ENCODE measurements around the gene TLCD5. TPM values are rescaled to one million over a fixed set of nuclear protein-coding genes. Genes with fewer than 3 reads are reported as not detected.

TLCD5 gene
- total RNA-seq, 1 donor = not detected

DNA sequence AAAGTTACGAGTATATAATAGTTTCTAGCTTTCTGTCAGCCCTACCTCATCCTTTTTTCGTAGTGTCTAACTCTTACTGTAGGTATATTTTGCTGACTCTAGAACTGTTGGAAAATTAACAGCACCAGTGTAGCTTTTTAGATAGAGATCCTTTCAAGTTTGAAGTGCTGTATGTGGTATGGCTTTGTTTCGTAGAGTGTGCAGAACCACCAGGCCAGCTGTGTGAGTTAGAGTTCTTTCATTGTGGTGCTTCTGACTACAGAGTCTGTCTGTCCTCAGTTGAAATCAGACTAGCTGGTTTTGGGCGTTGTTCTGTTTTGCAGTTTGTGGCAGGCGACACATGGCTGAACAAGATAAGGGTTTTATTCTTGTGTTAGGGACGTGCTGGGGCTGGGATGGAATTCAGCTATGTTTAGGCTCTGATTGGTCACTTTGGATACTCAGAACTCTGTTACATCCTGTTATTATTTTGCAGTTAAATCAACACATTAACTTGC lies 14.3 kb downstream of the TLCD5 start:
- H3K9me3 ChIP-seq (ENCODE audit: low read depth, low read length) = no peaks in the 10 kb centered on the region
- H3K27me3 ChIP-seq (ENCODE audit: insufficient read depth, low read length) = peaks cover 87% of the 10 kb centered on the region
- no peak overlapping the region for H3K4me3 ChIP-seq (ENCODE audit: low read length)
- H3K4me1 ChIP-seq (ENCODE audit: insufficient read depth, low read length) = peaks cover 37% of the 10 kb centered on the region

GRCh38 chr11:120340529-120340928 lies 15.4 kb downstream of the TLCD5 start:
- Histone ChIP-seq H3K4me1 (ENCODE audit: insufficient read depth, low read length) (peaks cover 40% of the 10 kb centered on the region), H3K9me3 (ENCODE audit: low read depth, low read length) (no peaks in the 10 kb centered on the region), H3K4me3 (ENCODE audit: low read length) (no peak overlapping the region), H3K27me3 (ENCODE audit: insufficient read depth, low read length) (peaks cover 92% of the 10 kb centered on the region)

GRCh38 chr11:120342226-120342625 lies 17.1 kb downstream of the TLCD5 start:
- Histone ChIP-seq H3K4me1 (ENCODE audit: insufficient read depth, low read length) (peaks cover 26% of the 10 kb centered on the region), H3K4me3 (ENCODE audit: low read length) (no peak overlapping the region), H3K9me3 (ENCODE audit: low read depth, low read length) (no peaks in the 10 kb centered on the region), H3K27me3 (ENCODE audit: insufficient read depth, low read length) (peaks cover 98% of the 10 kb centered on the region)

- H3K9me3 ChIP-seq (ENCODE audit: low read depth, low read length) = no peaks in the 10 kb centered on the region
- H3K4me3 ChIP-seq (ENCODE audit: low read length) = no peak overlapping the region
- peaks cover 22% of the 10 kb centered on the region for H3K4me1 ChIP-seq (ENCODE audit: insufficient read depth, low read length)
- peaks cover 98% of the 10 kb centered on the region for H3K27me3 ChIP-seq (ENCODE audit: insufficient read depth, low read length)
Observed at GRCh38 chr11:120342678-120343077, 17.6 kb downstream of the TLCD5 start.

DNA sequence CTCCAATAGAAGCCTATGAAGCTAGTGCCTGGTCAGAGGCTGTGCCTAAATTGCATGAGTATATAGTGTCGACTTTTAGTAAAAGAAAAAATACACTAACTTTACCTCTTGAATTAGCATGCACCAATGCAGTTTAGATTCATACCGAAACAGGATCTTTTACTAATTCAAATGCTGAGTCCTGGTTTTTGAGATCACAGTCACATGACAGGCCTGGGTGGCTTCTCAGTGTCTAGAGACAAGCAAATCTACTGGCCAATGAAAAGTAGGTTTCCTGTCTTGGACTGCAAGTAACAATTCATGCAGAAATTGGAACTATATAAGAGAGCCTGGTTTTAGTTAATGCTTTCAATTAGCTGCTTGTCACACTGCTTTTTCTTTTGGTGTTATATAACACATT lies 18.3 kb downstream of the TLCD5 start:
- H3K4me3 ChIP-seq (ENCODE audit: low read length) = no peak overlapping the region
- H3K27me3 ChIP-seq (ENCODE audit: insufficient read depth, low read length) = peaks cover 98% of the 10 kb centered on the region
- H3K9me3 ChIP-seq (ENCODE audit: low read depth, low read length) = no peaks in the 10 kb centered on the region
- H3K4me1 ChIP-seq (ENCODE audit: insufficient read depth, low read length) = peaks cover 20% of the 10 kb centered on the region

DNA sequence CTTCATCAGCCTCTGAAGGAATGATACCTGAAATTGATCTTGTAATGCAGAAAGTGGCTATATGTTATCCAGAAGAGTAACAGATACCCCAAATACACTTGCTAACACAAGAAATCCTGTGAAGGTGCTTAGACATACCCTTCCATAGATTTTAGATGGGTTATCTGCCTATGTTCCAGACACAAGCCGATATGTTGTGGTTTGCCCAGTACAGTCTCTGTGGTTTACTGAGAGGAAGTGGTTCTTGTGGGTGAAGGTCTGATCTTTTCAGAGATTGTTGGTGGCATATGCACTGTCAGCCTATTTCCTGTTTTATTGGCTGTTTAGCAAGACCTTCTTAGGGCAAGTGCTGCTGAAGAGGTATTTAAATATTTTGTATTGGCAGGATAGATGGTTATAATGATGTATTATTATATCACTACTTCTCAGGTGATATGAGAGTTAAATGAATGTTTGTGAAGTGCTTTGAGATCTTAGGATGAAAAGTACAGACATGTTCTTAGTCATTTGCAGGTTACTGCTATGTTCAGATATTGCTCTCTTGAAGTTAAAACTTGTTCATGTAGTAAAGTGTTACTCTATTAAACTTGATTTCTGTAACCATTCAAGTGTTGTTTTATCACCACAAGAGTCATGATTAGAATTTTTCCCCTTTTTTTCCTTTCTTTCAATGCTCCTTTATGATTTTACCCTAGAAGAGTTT lies 19.4 kb downstream of the TLCD5 start:
- Histone ChIP-seq H3K27me3 (ENCODE audit: insufficient read depth, low read length) (peaks cover 98% of the 10 kb centered on the region), H3K4me1 (ENCODE audit: insufficient read depth, low read length) (peaks cover 20% of the 10 kb centered on the region), H3K9me3 (ENCODE audit: low read depth, low read length) (no peaks in the 10 kb centered on the region), H3K4me3 (ENCODE audit: low read length) (no peak overlapping the region)

- peaks cover 20% of the 10 kb centered on the region for H3K4me1 ChIP-seq (ENCODE audit: insufficient read depth, low read length)
- peaks cover 95% of the 10 kb centered on the region for H3K27me3 ChIP-seq (ENCODE audit: insufficient read depth, low read length)
- no peaks in the 10 kb centered on the region for H3K9me3 ChIP-seq (ENCODE audit: low read depth, low read length)
- no peak overlapping the region for H3K4me3 ChIP-seq (ENCODE audit: low read length)
Observed at GRCh38 chr11:120346233-120346632, 21.1 kb downstream of the TLCD5 start.

DNA sequence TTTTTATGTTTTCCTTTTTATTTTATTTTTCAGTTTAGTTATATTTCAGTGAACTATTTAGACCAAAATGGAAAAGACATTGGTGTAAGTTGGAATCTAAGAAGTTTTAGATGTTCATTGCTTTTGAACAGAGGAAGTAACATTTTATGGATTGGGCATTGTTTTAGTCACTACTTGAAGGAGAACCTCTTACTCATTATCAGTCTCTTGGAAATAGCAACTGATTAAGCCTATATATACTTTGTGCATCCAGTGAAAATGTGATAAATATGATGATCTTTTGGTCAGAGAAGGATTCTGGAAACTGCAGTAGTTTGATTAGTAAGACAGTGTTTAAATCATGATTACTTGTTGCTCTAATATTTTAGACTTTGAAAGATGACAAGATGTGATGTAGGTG lies 25.5 kb downstream of the TLCD5 start:
- no peaks in the 10 kb centered on the region for H3K4me1 ChIP-seq (ENCODE audit: insufficient read depth, low read length)
- peaks cover 95% of the 10 kb centered on the region for H3K27me3 ChIP-seq (ENCODE audit: insufficient read depth, low read length)
- no peaks in the 10 kb centered on the region for H3K9me3 ChIP-seq (ENCODE audit: low read depth, low read length)
- H3K4me3 ChIP-seq (ENCODE audit: low read length) = no peak overlapping the region

DNA sequence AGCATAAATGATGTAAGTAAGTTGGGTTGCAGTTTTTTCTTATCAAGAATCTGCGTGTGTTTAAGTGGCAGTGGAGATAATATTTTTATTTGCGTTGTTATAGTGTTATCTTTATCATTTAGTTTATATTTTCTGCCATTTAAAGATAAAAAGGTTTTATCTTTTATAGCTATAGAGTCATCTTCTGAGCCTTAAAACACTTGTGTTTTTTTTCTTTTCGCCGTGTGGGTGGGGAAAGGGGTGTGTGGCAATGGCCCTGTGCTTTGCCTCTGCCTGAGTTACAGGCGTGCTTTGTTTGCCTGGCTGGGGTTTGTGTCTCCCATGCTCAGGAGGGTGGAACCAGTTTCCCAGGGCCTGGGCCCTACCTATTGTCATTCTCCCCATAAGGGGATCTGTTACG lies 27.3 kb downstream of the TLCD5 start:
- Histone ChIP-seq H3K27me3 (ENCODE audit: insufficient read depth, low read length) (peaks cover 95% of the 10 kb centered on the region), H3K4me3 (ENCODE audit: low read length) (no peak overlapping the region), H3K4me1 (ENCODE audit: insufficient read depth, low read length) (no peaks in the 10 kb centered on the region), H3K9me3 (ENCODE audit: low read depth, low read length) (no peaks in the 10 kb centered on the region)

GRCh38 chr11:120354068-120354467 lies 29.0 kb downstream of the TLCD5 start:
- Histone ChIP-seq H3K4me1 (ENCODE audit: insufficient read depth, low read length) (no peaks in the 10 kb centered on the region), H3K4me3 (ENCODE audit: low read length) (no peak overlapping the region), H3K9me3 (ENCODE audit: low read depth, low read length) (no peaks in the 10 kb centered on the region), H3K27me3 (ENCODE audit: insufficient read depth, low read length) (peaks cover 95% of the 10 kb centered on the region)

GRCh38 chr11:120354779-120355178 lies 29.7 kb downstream of the TLCD5 start:
- Histone ChIP-seq H3K4me3 (ENCODE audit: low read length) (no peak overlapping the region), H3K27me3 (ENCODE audit: insufficient read depth, low read length) (peaks cover 95% of the 10 kb centered on the region)

DNA sequence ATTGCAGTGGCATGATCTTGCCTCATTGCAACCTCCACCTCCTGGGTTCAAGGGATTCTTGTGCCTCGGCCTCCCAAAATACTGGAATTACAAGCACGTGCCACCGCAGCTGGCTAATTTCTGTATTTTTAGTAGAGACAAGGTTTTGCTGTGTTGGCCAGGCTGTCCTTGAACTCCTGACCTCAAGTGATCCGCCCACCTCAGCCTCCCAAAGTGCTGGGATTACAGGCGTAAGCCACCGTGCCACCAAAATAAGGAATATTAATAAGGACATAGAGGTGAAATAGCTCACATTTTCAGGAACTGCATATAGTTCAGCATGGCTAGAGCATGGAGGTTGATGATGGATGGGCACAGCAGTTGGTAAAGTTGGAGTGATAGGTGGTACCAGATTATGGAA lies 32.5 kb downstream of the TLCD5 start:
- H3K4me1 ChIP-seq (ENCODE audit: insufficient read depth, low read length) = no peaks in the 10 kb centered on the region
- H3K4me3 ChIP-seq (ENCODE audit: low read length) = no peak overlapping the region
- peaks cover 99% of the 10 kb centered on the region for H3K27me3 ChIP-seq (ENCODE audit: insufficient read depth, low read length)
- no peaks in the 10 kb centered on the region for H3K9me3 ChIP-seq (ENCODE audit: low read depth, low read length)

More at GRCh38 chr11:120354779-120355178, 29.7 kb downstream of the TLCD5 start:
- no peaks in the 10 kb centered on the region for H3K4me1 ChIP-seq (ENCODE audit: insufficient read depth, low read length)
- no peaks in the 10 kb centered on the region for H3K9me3 ChIP-seq (ENCODE audit: low read depth, low read length)

GRCh38 chr11:120358729-120359128 lies 33.6 kb downstream of the TLCD5 start:
- H3K4me3 ChIP-seq (ENCODE audit: low read length) = no peak overlapping the region
- peaks cover 90% of the 10 kb centered on the region for H3K27me3 ChIP-seq (ENCODE audit: insufficient read depth, low read length)
- no peaks in the 10 kb centered on the region for H3K9me3 ChIP-seq (ENCODE audit: low read depth, low read length)
- no peaks in the 10 kb centered on the region for H3K4me1 ChIP-seq (ENCODE audit: insufficient read depth, low read length)

DNA sequence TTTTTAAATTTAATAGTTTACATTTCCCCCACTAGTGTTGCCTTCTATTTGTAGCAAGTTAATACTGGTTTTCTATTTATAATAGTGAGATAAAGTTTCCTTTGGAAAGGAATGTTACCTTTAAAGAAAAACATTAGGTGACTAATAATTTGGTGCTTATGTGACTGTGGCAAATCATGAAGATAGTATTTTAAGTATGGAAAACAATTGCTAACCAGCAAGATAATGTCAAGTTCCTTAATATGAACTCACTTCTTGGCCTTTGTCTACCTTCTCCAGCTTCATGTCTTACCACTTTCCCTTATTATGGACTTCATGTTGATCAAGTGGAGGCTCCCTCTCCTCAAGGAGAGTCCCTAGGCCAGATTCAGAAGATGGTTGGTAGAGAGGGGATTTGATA lies 38.3 kb downstream of the TLCD5 start:
- H3K27me3 ChIP-seq (ENCODE audit: insufficient read depth, low read length) = peaks cover 60% of the 10 kb centered on the region
- H3K9me3 ChIP-seq (ENCODE audit: low read depth, low read length) = no peaks in the 10 kb centered on the region
- H3K4me1 ChIP-seq (ENCODE audit: insufficient read depth, low read length) = no peaks in the 10 kb centered on the region
- H3K4me3 ChIP-seq (ENCODE audit: low read length) = no peak overlapping the region

DNA sequence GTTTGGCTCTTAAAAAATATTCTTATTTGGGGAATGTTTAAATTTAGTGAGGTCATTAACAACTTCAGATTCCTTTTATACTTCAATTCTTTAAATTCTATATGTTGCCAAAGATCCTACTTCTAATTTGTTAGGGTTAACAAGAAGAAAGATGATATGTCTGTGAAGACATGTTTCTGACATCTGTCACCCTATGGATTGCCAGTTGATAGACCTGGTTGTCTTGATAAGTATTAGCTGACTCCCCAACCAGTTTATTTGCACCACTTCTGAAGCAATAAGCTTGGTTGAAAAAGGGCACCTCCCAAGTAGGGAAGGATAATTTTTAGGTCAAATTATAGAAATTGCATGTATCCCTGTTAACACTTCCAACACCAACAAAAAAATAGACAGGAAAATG lies 40.4 kb downstream of the TLCD5 start:
- H3K9me3 ChIP-seq (ENCODE audit: low read depth, low read length) = no peaks in the 10 kb centered on the region
- H3K4me1 ChIP-seq (ENCODE audit: insufficient read depth, low read length) = no peaks in the 10 kb centered on the region
- H3K27me3 ChIP-seq (ENCODE audit: insufficient read depth, low read length) = peaks cover 43% of the 10 kb centered on the region
- no peak overlapping the region for H3K4me3 ChIP-seq (ENCODE audit: low read length)

GRCh38 chr11:120372296-120372695 lies 47.2 kb downstream of the TLCD5 start:
- Histone ChIP-seq H3K9me3 (ENCODE audit: low read depth, low read length) (no peaks in the 10 kb centered on the region), H3K4me3 (ENCODE audit: low read length) (no peak overlapping the region), H3K4me1 (ENCODE audit: insufficient read depth, low read length) (no peaks in the 10 kb centered on the region), H3K27me3 (ENCODE audit: insufficient read depth, low read length) (peaks cover 9% of the 10 kb centered on the region)
